BJ (cell line): ENCODE data around the gene TMEM236. TPM values are rescaled to one million over a fixed set of nuclear protein-coding genes. Genes with fewer than 3 reads are reported as not detected.

ENCODE experiments used
- CTCF ChIA-PET: fragments of 350-600 bp; formaldehyde crosslinking; extraction: SDS; loops from one replicate; lab custom pipeline; 2021; ENCODE audit warnings: antibody characterized with exemption, inconsistent platforms; lab: Yijun Ruan, JAX
- POLR2A ChIA-PET: fragments of 300-600 bp; sonication (Branson Sonifier 250); formaldehyde crosslinking; extraction: SDS; loops from one replicate; lab custom pipeline; 2021; ENCODE audit warnings: antibody characterized with exemption; lab: Charles Lee
- DNase-seq: peaks from one replicate; pipeline ENCODE4 v3.0.0-alpha.2; 2011; ENCODE audit warnings: low read depth
- H3K27me3 ChIP-seq: 2 replicates; pipeline ENCODE4 v1.6.0; 2011; ENCODE audit warnings: low read length; ENCODE audit not compliant: control insufficient read depth, insufficient read depth
- H3K36me3 ChIP-seq: 2 replicates; pipeline ENCODE4 v1.5.1; 2011; ENCODE audit warnings: low read length; ENCODE audit not compliant: control insufficient read depth, insufficient read depth
- H3K4me3 ChIP-seq: 2 replicates; pipeline ENCODE4 v1.5.1; 2011; ENCODE audit warnings: low read depth, mild to moderate bottlenecking, control low read depth, low read length
- polyA plus RNA-seq: library from polyadenylated mRNA; depleted of rRNA; stranded (reverse); fragments of >200 nt; gene quantifications from 2 replicates; pipeline ENCODE4 v1.2.3, GENCODE V29; 2011
- TF ChIP-seq, protein P1 (sequence below): IDR thresholded peaks from 2 replicates; pipeline ENCODE4 v1.5.1; 2011; ENCODE audit warnings: low read depth, mild to moderate bottlenecking, control low read depth, inconsistent platforms, low read length, moderate library complexity; ENCODE audit not compliant: insufficient read depth

TMEM236 gene
- polyA plus RNA-seq, 1 experiment = 0.02 TPM

DNA sequence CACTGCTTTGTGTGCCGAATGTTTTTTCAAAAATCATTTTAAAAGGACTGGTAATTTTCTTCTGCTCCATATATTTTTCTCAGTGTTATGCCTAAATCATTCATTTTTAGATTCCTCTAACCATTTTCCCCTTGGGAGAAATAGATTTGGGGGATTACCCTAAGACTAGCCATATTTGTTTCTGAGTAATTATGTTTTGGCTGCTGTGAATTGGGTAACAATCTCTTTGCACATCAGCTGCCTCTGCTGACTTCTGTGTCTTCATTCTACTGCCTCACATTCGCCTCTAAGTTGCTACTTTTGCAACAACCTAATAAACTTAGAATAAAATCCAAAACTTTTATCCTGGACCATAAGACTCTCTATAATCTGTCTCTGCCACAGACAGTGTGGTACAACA is 38.6 kb downstream of the TMEM236 start:
- ChIA-PET CTCF (no interaction called here), POLR2A (no interaction called here)
- Histone ChIP-seq H3K36me3 (no peaks in the 10 kb centered on the region), H3K4me3 (no peak overlapping the region), H3K27me3 (no peaks in the 10 kb centered on the region)
- TF ChIP-seq, protein P1, sequence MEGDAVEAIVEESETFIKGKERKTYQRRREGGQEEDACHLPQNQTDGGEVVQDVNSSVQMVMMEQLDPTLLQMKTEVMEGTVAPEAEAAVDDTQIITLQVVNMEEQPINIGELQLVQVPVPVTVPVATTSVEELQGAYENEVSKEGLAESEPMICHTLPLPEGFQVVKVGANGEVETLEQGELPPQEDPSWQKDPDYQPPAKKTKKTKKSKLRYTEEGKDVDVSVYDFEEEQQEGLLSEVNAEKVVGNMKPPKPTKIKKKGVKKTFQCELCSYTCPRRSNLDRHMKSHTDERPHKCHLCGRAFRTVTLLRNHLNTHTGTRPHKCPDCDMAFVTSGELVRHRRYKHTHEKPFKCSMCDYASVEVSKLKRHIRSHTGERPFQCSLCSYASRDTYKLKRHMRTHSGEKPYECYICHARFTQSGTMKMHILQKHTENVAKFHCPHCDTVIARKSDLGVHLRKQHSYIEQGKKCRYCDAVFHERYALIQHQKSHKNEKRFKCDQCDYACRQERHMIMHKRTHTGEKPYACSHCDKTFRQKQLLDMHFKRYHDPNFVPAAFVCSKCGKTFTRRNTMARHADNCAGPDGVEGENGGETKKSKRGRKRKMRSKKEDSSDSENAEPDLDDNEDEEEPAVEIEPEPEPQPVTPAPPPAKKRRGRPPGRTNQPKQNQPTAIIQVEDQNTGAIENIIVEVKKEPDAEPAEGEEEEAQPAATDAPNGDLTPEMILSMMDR = no peak
- no peak for DNase-seq

DNA sequence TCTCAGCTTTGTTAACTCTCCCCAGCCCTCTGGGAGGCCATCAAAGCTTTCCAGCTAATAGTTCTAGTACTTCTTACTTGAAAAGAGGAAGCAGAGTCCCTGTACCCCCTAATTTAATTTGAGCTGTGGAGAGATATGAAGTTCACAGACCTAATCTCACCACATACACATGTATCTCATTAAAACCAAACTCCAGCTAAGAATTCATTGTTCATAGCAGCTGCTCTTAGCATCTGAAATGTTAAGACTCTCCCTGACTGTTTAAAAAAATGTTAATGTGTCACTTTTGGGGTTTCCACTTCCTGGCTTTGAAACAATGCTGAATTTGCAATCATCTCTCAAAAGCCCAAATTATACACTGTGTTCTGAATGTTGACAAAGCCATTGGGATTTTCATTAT is 41.0 kb downstream of the TMEM236 start:
- H3K27me3 ChIP-seq = no peaks in the 10 kb centered on the region
- ChIA-PET POLR2A (no interaction called here), CTCF (interaction anchor here (1.0 to 1.4 kb wide), 5 partner anchors 8 to 58 kb away, joined by 3 to 4 read pairs (median 4); no protein-coding TSS in a partner anchor)
- no peaks in the 10 kb centered on the region for H3K36me3 ChIP-seq
- TF ChIP-seq, protein P1 = no peak
- no peak overlapping the region for H3K4me3 ChIP-seq
- no peak for DNase-seq

DNA sequence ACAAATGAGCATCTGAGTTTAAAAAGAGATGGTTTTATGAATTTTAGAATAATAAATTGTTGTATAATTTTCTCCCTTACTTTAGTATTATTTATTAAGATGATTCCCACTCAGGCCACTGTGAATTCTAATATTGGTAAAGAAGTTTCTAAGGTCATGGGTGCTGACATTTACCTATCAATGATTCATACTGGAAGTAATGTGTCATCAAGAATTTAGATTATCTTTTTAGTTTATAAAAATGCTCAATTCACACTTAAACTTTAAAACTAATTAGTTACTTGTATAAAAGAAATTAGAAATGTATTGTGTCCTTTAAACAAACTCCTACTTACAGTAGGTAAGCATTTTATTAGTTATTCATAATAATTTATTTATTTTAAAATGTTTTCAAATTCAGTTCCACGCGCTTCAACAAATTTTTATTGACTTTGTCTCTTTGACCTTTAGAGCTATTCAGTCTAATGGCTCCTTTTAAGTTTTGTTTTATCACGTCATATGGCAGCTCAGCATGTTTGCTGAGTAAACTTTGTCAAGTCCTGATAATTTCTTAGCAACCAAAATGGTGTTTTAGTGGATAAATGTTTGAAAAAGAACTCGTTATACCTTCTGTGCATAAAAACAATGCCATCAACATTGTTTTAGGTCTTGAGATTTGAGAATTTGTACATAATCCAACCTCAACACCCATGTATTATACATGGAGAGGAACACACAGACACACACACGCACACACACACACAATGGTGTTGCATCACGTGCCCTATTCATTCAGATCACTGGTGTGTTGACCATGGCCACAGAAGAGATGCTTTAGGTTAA is 42.0 kb downstream of the TMEM236 start:
- Histone ChIP-seq H3K4me3 (no peak overlapping the region), H3K27me3 (no peaks in the 10 kb centered on the region), H3K36me3 (no peaks in the 10 kb centered on the region)
- no peak for DNase-seq
- TF ChIP-seq, protein P1 = no peak
- ChIA-PET POLR2A (no interaction called here), CTCF (interaction anchor here (0.7 to 1.4 kb wide), 3 partner anchors 22 to 57 kb away, joined by 3 to 4 read pairs (median 4); no protein-coding TSS in a partner anchor)

DNA sequence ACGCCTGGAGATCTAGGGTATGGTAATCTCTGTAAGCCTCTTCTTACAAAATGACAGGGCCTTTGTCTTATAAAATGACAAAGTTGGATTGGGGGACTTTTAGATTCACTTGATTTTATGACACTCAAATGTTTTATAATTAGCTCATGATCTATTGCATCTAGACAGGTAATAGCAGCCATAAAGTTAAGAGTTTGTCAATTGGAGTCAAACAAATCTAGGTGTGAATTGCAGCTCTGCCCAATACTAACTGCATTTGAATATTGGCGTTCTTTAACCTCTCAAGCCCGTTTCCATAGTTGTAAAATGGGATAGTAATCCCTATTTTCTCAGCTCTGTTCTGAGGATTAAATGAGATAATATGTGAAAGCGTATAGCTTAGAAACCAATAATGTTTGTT is 43.1 kb downstream of the TMEM236 start:
- Histone ChIP-seq H3K36me3 (no peaks in the 10 kb centered on the region), H3K4me3 (no peak overlapping the region), H3K27me3 (no peaks in the 10 kb centered on the region)
- ChIA-PET CTCF (no interaction called here), POLR2A (no interaction called here)
- no peak for DNase-seq
- TF ChIP-seq, protein P1 = no peak

DNA sequence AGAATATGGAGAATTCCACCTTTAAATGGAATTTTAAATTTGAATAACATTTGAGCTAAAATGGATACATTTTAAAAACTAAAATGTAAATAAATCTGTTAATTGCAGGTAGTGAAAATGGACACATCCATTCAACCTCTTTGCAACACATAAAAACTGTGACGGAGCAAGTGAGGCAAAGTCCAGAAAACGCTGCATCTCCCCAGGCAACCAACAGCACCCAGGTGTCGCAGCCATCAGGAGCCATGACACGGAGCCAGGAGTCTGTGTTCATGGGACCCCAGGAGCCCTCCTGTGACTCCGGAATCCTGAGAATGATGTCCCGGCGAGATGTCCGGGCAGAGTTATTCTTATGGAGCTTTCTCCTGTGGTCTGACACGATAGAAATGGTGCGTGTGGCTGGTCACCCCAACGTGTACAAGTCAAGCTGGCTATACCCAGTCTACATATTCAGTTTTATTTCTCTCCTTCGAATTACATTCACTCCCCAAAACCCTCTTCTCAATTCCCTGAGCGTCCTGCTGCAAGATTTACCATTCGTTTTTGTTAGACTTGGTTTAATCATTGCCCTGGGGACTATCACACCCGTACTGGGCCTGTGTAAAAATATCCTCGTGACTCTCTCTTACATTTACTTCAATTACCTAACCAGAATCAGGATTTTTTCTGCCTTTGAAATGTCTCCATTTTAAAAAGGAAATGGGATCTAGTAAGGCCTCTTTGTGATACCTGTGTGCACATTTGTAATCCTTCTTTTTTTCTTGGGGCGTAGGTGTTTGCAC is 44.0 kb downstream of the TMEM236 start:
- H3K36me3 ChIP-seq = no peaks in the 10 kb centered on the region
- H3K4me3 ChIP-seq = no peak overlapping the region
- ChIA-PET POLR2A (interaction anchor here (0.5 kb wide), 1 partner anchor 112 kb away, joined by 5 read pairs; no protein-coding TSS in a partner anchor), CTCF (no interaction called here)
- no peak for DNase-seq
- TF ChIP-seq, protein P1 = no peak
- H3K27me3 ChIP-seq = no peaks in the 10 kb centered on the region
